SK-N-SH treated with all-trans-retinoic acid at 6 μM for 48 hours (cell line): ENCODE results near the gene CAMKK2.

ENCODE experiments used
- ATAC-seq: fragments of 200-7000 bp; cut with Tn5 transposase; 3 replicates; pipeline ENCODE4 v1.9.1; 2020; ENCODE audit warnings: mild to moderate bottlenecking, moderate library complexity
- ARNTL ChIP-seq: fragments of 450-650 bp; formaldehyde crosslinking; IDR thresholded peaks from 2 replicates; pipeline ENCODE4 v1.5.0; 2020; ENCODE audit warnings: low read depth, mild to moderate bottlenecking, moderate library complexity, borderline replicate concordance
- BACH2 ChIP-seq: fragments of 250-450 bp; sonication (Bioruptor Pico); IDR thresholded peaks from 2 replicates; pipeline ENCODE4 v1.9.0; 2021; ENCODE audit warnings: mild to moderate bottlenecking, borderline replicate concordance
- CSDC2 ChIP-seq: fragments of 250-450 bp; sonication (Bioruptor Pico); IDR thresholded peaks from 2 replicates; pipeline ENCODE4 v1.5.0; 2020; ENCODE audit warnings: mild to moderate bottlenecking, moderate library complexity
- ESRRG ChIP-seq: fragments of 250-450 bp; sonication (Bioruptor Pico); IDR thresholded peaks from 2 replicates; pipeline ENCODE4 v1.6.1; 2021; ENCODE audit warnings: mild to moderate bottlenecking
- GLIS3 ChIP-seq: fragments of 250-450 bp; sonication (Bioruptor Pico); IDR thresholded peaks from 2 replicates; pipeline ENCODE4 v1.5.0; 2020; ENCODE audit warnings: mild to moderate bottlenecking, moderate library complexity
- OSR1 ChIP-seq: fragments of 250-450 bp; sonication (Bioruptor Pico); IDR thresholded peaks from 2 replicates; pipeline ENCODE4 v1.8.0; 2022; ENCODE audit warnings: moderate library complexity, mild to moderate bottlenecking, inconsistent platforms
- PPARA ChIP-seq: fragments of 250-450 bp; sonication (Bioruptor Pico); IDR thresholded peaks from 2 replicates; pipeline ENCODE4 v1.5.0; 2020; ENCODE audit warnings: mild to moderate bottlenecking, borderline replicate concordance
- RARB ChIP-seq: fragments of 250-450 bp; sonication (Bioruptor Pico); IDR thresholded peaks from 2 replicates; pipeline ENCODE4 v1.8.0; 2021; ENCODE audit warnings: mild to moderate bottlenecking, moderate library complexity
- SNAI2 ChIP-seq: fragments of 250-450 bp; sonication (Bioruptor Pico); IDR thresholded peaks from 2 replicates; pipeline ENCODE4 v1.5.0; 2020; ENCODE audit warnings: mild to moderate bottlenecking, moderate library complexity
- TCF4 ChIP-seq: fragments of 250-450 bp; sonication (Bioruptor Pico); IDR thresholded peaks from 2 replicates; pipeline ENCODE4 v1.8.0; 2021; ENCODE audit warnings: mild to moderate bottlenecking, moderate library complexity, borderline replicate concordance
- TOX ChIP-seq: fragments of 250-450 bp; sonication (Bioruptor Pico); IDR thresholded peaks from 2 replicates; pipeline ENCODE4 v1.8.0; 2021; ENCODE audit warnings: mild to moderate bottlenecking, moderate library complexity, borderline replicate concordance
- TSHZ2 ChIP-seq: fragments of 250-450 bp; sonication (Bioruptor Pico); IDR thresholded peaks from 2 replicates; pipeline ENCODE4 v1.5.0; 2020; ENCODE audit warnings: mild to moderate bottlenecking, moderate library complexity
- ZC3H10 ChIP-seq: fragments of 250-450 bp; sonication (Bioruptor Pico); IDR thresholded peaks from 2 replicates; pipeline ENCODE4 v1.5.1; 2021; ENCODE audit warnings: mild to moderate bottlenecking, moderate library complexity
- ZFP3 ChIP-seq: fragments of 250-450 bp; sonication (Bioruptor Pico); IDR thresholded peaks from 2 replicates; pipeline ENCODE4 v1.5.0; 2020; ENCODE audit warnings: mild to moderate bottlenecking, moderate library complexity
- ZFP30 ChIP-seq: fragments of 450-650 bp; formaldehyde crosslinking; IDR thresholded peaks from 2 replicates; pipeline ENCODE4 v1.5.0; 2022; ENCODE audit warnings: mild to moderate bottlenecking, moderate library complexity
- ZNF70 ChIP-seq: fragments of 450-650 bp; formaldehyde crosslinking; IDR thresholded peaks from 2 replicates; pipeline ENCODE4 v1.5.0; 2020; ENCODE audit warnings: mild to moderate bottlenecking, moderate library complexity
- ZNF8 ChIP-seq: fragments of 450-650 bp; formaldehyde crosslinking; IDR thresholded peaks from 2 replicates; pipeline ENCODE4 v1.5.0; 2020; ENCODE audit warnings: mild to moderate bottlenecking, moderate library complexity
- TF ChIP-seq, protein P1 (sequence below): fragments of 250-450 bp; sonication (Bioruptor Pico); IDR thresholded peaks from 2 replicates; pipeline ENCODE4 v1.8.0; 2020; ENCODE audit warnings: mild to moderate bottlenecking, moderate library complexity, borderline replicate concordance
- TF ChIP-seq, protein P2 (sequence below): fragments of 250-450 bp; sonication (Bioruptor Pico); IDR thresholded peaks from 2 replicates; pipeline ENCODE4 v1.5.1; 2021; ENCODE audit warnings: mild to moderate bottlenecking, moderate library complexity
- TF ChIP-seq, protein P3 (sequence below): fragments of 250-450 bp; sonication (Bioruptor Pico); IDR thresholded peaks from 2 replicates; pipeline ENCODE4 v1.5.1; 2020; ENCODE audit warnings: low read depth, mild to moderate bottlenecking, moderate library complexity

The CAMKK2 gene

DNA sequence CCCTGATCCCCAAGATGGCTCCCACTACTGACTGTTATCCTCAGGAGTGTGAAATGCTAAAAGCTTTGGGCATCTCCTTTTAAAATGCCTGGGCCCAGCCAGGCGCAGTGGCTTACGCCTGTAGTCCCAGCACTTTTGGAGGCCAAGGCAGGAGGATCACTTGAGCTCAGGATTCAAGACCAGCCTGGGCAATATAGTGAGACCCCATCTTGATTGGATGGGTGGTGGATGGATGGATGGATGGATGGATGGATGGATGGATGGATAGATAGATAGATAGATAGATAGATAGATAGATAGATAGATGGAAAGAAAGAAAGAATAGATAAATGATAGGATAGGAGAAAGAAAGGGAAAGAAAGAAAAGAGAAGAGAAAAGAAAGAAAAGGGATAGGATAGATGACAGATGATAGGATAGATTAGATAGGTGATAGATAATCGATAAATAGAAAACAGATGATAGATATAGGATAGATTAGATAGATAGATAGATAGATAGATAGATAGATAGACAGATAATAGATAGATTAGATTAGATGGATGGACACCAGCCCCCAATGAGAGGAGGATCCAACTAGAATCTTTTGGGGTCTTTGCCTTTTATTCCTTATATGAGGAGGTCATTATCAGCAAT, 77.0 kb downstream of the CAMKK2 start:
- TF ChIP-seq, protein P1, sequence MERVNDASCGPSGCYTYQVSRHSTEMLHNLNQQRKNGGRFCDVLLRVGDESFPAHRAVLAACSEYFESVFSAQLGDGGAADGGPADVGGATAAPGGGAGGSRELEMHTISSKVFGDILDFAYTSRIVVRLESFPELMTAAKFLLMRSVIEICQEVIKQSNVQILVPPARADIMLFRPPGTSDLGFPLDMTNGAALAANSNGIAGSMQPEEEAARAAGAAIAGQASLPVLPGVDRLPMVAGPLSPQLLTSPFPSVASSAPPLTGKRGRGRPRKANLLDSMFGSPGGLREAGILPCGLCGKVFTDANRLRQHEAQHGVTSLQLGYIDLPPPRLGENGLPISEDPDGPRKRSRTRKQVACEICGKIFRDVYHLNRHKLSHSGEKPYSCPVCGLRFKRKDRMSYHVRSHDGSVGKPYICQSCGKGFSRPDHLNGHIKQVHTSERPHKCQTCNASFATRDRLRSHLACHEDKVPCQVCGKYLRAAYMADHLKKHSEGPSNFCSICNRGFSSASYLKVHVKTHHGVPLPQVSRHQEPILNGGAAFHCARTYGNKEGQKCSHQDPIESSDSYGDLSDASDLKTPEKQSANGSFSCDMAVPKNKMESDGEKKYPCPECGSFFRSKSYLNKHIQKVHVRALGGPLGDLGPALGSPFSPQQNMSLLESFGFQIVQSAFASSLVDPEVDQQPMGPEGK (CRISPR knock-in tag) = no peak
- no peak for TF ChIP-seq ESRRG
- no peak for TF ChIP-seq ZFP3 (CRISPR knock-in tag)
- no peak for TF ChIP-seq TCF4 (CRISPR knock-in tag)
- TF ChIP-seq, protein P2, sequence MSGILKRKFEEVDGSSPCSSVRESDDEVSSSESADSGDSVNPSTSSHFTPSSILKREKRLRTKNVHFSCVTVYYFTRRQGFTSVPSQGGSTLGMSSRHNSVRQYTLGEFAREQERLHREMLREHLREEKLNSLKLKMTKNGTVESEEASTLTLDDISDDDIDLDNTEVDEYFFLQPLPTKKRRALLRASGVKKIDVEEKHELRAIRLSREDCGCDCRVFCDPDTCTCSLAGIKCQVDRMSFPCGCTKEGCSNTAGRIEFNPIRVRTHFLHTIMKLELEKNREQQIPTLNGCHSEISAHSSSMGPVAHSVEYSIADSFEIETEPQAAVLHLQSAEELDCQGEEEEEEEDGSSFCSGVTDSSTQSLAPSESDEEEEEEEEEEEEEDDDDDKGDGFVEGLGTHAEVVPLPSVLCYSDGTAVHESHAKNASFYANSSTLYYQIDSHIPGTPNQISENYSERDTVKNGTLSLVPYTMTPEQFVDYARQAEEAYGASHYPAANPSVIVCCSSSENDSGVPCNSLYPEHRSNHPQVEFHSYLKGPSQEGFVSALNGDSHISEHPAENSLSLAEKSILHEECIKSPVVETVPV = no peak
- no peak for TF ChIP-seq ARNTL (CRISPR knock-in tag)
- no peak for TF ChIP-seq PPARA (CRISPR knock-in tag)
- no peak for TF ChIP-seq ZNF70 (CRISPR knock-in tag)
- no peak for TF ChIP-seq BACH2
- no peak for TF ChIP-seq CSDC2 (CRISPR knock-in tag)
- TF ChIP-seq GLIS3 (CRISPR knock-in tag) = no peak
- no peak for TF ChIP-seq SNAI2 (CRISPR knock-in tag)
- TF ChIP-seq ZC3H10 (CRISPR knock-in tag) = no peak
- TF ChIP-seq RARB (CRISPR knock-in tag) = no peak
- TF ChIP-seq TOX (CRISPR knock-in tag) = no peak
- TF ChIP-seq ZNF8 (CRISPR knock-in tag) = no peak
- TF ChIP-seq, protein P3, sequence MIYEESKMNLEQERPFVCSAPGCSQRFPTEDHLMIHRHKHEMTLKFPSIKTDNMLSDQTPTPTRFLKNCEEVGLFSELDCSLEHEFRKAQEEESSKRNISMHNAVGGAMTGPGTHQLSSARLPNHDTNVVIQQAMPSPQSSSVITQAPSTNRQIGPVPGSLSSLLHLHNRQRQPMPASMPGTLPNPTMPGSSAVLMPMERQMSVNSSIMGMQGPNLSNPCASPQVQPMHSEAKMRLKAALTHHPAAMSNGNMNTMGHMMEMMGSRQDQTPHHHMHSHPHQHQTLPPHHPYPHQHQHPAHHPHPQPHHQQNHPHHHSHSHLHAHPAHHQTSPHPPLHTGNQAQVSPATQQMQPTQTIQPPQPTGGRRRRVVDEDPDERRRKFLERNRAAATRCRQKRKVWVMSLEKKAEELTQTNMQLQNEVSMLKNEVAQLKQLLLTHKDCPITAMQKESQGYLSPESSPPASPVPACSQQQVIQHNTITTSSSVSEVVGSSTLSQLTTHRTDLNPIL (CRISPR knock-in tag) = no peak
- no peak for TF ChIP-seq ZFP30 (CRISPR knock-in tag)
- ATAC-seq = no peak

DNA sequence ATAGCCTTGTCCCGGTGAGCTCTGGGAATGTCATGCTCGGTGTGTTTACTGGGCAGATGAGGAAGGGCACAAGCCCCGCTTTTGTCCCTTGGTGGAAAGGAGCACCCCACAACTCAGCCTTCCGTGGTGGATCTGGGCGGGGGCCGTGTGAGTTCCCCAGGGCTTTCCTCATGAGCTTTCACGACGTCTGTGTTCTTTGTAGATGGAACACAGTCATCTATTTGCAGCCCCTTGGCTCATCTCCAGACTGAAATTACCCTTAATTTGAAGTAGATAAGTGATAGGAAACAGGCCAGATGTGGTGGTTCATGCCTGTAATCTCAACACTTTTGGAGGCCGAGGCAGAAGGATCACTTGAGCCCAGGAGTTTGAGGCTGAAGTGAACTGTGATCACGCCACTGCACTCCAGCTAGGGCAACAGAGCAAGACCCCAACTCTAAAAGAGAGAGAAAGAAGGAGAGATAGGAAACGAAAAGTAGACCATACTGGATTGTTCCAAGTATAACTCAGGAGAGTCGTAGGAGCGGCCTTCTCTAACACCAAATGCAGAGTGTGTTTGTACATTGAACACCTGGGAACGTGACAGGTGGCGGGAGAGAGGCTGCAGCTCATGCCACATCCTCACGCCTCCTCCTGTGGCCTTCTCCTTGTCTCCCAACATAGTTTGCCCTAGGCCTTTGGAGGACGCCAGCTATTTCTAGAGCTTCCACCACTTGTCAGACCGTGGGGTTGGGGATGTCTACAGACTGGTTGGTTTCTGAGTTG, 77.7 kb downstream of the CAMKK2 start:
- no peak for ATAC-seq
- TF ChIP-seq TCF4 (CRISPR knock-in tag) (peak; percentile 58; the same call in 1 of the 2 replicates), OSR1 (CRISPR knock-in tag) (no peak)
- TF ChIP-seq, protein P2 = 0 out of 2 replicates have a peak, but pooled peaks have one; percentile 23
- TF ChIP-seq, all 23 proteins: peak for 2

DNA sequence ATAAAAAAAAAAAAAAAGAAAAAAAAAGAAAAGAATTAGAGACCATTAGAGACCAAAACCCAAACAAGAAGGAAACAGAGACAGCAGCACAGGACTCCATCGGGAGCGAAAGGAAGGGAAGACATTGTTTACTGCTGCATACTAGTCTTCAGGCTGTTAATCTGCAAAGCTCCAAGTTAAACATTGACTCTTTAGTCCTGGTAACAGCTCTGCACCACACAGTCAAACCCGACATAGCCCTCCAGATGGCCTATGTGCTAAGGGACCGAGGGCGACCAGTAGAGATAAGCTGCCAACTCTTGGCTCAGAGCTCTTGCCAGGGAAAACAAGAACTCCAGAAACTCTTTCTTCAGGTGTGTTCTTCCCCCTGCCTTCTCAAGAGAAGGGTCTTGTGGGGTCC, 78.7 kb downstream of the CAMKK2 start:
- TF ChIP-seq ARNTL (CRISPR knock-in tag) (no peak), TSHZ2 (CRISPR knock-in tag) (no peak), ESRRG (no peak)
- no peak for ATAC-seq
